ENCODE measurements around the gene DDC.

GRCh38 chr7:50496569-50496968, 68.6 kb downstream of the DDC start:
- TF ChIP-seq CTCF (IDR thresholded peaks at IDR 0.05) (no peak), EZH2 (IDR thresholded peaks at IDR 0.05; ENCODE audit: borderline replicate concordance, insufficient read depth, low read depth, low read length, poor library complexity, severe bottlenecking) (no peak)
